ENCODE measurements around the gene PTCH2.
"Not testable (repeated sequence)": the region's sequence is repeated elsewhere in the genome, so short reads cannot be mapped to it uniquely, and the experiment has no call there.

Gene PTCH2

GRCh38 chr1:44838294-44838693 lies 4.8 kb downstream of the PTCH2 start:
- not testable (repeated sequence) for DNase-seq (ENCODE audit: low read depth)

- DNase-seq (ENCODE audit: low read depth): peak; percentile 43
Measured at GRCh38 chr1:44835738-44836675, 7.0 kb downstream of the PTCH2 start.

GRCh38 chr1:44834328-44834727 lies 8.7 kb downstream of the PTCH2 start:
- DNase-seq (ENCODE audit: low read depth): no peak

- DNase-seq (ENCODE audit: low read depth): no peak
Measured at GRCh38 chr1:44832056-44832705, 10.9 kb downstream of the PTCH2 start.

GRCh38 chr1:44831516-44831915 lies 11.5 kb downstream of the PTCH2 start:
- no peak for DNase-seq (ENCODE audit: low read depth)

GRCh38 chr1:44830900-44831304 lies 12.2 kb downstream of the PTCH2 start:
- no peak for DNase-seq (ENCODE audit: low read depth)

- no peak for DNase-seq (ENCODE audit: low read depth)
Measured at GRCh38 chr1:44829506-44830384, 13.3 kb downstream of the PTCH2 start.

- DNase-seq (ENCODE audit: low read depth): no peak
Measured at GRCh38 chr1:44828841-44829440, 14.1 kb downstream of the PTCH2 start.

- DNase-seq (ENCODE audit: low read depth): no peak
Measured at GRCh38 chr1:44828003-44828651, 14.9 kb downstream of the PTCH2 start.

GRCh38 chr1:44827197-44828002 lies 15.7 kb downstream of the PTCH2 start:
- DNase-seq (ENCODE audit: low read depth): no peak

- no peak for DNase-seq (ENCODE audit: low read depth)
Measured at GRCh38 chr1:44826375-44827196, 16.5 kb downstream of the PTCH2 start.

- not testable (repeated sequence) for DNase-seq (ENCODE audit: low read depth)
Measured at GRCh38 chr1:44824392-44824791, 18.7 kb downstream of the PTCH2 start.

- DNase-seq (ENCODE audit: low read depth): no peak
Measured at GRCh38 chr1:44822981-44823451, 20.0 kb downstream of the PTCH2 start.

- no peak for DNase-seq (ENCODE audit: low read depth)
Measured at GRCh38 chr1:44822131-44822701, 20.8 kb downstream of the PTCH2 start.

- no peak for DNase-seq (ENCODE audit: low read depth)
Measured at GRCh38 chr1:44821240-44821715, 21.8 kb downstream of the PTCH2 start.

- no peak for DNase-seq (ENCODE audit: low read depth)
Measured at GRCh38 chr1:44820328-44821239, 22.5 kb downstream of the PTCH2 start.

GRCh38 chr1:44819608-44820327 lies 23.3 kb downstream of the PTCH2 start:
- DNase-seq (ENCODE audit: low read depth): peak; percentile 57

All from non-pigmented ciliary epithelial cell (primary cell).